Left renal cortex interstitium (tissue), 4 donors: ENCODE measurements around the gene TMEM156. TPM values are rescaled to one million over a fixed set of nuclear protein-coding genes. Genes with fewer than 3 reads are reported as not detected.
"Not testable (repeated sequence)": the region's sequence is repeated elsewhere in the genome, so short reads cannot be mapped to it uniquely, and the experiment has no call there.

Experiments
- DNase-seq, 4 donors: peaks; one replicate each; pipeline ENCODE4 v3.0.0-alpha.2; 2013; ENCODE audit warnings: low read depth in 4 of 4, low spot score in 2 of 4, missing footprints in 1 of 4
- polyA plus RNA-seq, 4 donors: library from polyadenylated mRNA; unstranded; fragments of 120-200 nt; gene quantifications; one replicate each; pipeline ENCODE4 v1.2.1, GENCODE V29; 2013; ENCODE audit not compliant: insufficient read length in 4 of 4

The TMEM156 gene
- polyA plus RNA-seq, 4 donors = 3.2 to 4.1 (median 3.4) TPM

DNA sequence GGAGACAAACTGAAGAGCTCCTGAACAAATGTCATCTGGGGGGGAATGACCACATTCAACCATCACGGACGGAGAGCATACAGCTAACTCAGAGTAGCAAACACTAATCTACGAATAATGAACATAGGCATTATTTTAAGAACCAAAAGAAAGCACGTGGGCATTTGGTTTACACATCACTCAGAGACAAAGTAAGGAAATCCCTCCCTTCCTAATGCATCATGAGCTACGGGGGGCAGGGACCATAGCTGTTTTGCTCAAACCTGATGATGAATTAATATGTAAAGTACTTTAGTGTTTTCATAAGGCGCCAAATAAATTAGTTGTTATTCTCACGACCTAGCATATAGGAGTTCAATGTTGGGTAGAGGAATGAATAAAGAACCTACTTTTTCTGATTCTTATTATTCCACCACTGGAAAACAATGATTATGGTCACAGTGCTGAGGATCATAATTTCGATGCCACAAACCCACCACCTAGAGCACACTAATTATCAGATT, 11.7 kb upstream of the TMEM156 start:
- DNase-seq = no peak

- no peak for DNase-seq
Measured at GRCh38 chr4:39043058-39043860, 11.1 kb upstream of the TMEM156 start.

DNA sequence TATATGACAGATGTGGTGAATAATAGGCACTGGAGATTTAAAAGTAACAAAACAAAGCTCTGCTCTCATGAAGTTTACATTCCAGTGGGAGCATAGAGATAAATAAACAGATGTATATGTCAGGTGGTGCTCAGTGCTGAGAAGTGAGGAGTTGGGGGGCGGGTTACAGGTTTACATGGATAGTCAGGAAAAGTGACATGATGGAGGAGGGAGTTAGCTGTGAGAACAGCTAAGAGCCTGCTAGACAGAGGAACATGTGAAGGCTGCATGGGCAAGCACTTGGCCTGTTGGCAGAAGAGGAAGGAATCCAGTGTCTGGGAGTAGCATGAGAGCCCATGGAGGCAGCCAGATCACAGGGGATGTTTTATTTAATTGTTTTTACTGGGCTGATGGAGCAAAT, 10.2 kb upstream of the TMEM156 start:
- DNase-seq = no peak

- DNase-seq = no peak
Measured at GRCh38 chr4:39039108-39039507, 6.9 kb upstream of the TMEM156 start.

DNA sequence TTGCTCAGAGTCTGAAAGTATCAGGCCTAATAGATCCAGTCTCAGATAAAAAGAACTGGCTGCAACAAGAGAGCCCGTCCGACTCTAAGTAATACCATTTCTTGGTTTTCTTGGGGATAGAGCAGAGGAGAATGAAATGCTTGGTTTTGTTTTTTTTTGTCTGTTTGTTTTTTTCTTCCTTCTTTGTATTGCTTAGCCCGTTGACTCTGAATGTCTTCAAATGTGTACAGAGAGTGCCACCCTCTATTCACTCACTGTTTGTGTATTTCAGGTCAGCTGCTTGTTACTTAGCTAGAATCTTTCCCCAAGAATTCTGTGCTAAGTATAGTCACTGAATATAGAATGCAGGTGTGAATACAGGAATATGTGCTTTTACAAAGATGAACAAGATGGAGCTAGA, 5.7 kb upstream of the TMEM156 start:
- DNase-seq = no peak

DNA sequence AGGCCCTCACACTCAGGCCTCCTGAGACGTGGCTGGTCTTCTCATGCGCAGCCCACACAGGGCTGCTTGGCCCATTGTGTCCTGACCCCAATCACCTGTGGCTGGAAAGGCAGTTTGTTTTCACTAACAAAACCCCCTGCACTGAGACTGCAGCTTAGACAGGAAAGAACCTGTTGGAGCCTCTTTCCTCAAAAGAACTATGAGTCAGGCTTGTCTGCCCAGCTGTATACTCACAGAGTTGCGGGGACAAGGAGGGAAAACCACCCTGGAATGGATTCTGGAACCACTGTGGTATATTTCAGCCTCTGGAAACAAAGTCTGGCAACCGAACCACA, 5.2 kb upstream of the TMEM156 start:
- DNase-seq = no peak

- no peak for DNase-seq
Measured at GRCh38 chr4:39036172-39036571, 4.0 kb upstream of the TMEM156 start.

DNA sequence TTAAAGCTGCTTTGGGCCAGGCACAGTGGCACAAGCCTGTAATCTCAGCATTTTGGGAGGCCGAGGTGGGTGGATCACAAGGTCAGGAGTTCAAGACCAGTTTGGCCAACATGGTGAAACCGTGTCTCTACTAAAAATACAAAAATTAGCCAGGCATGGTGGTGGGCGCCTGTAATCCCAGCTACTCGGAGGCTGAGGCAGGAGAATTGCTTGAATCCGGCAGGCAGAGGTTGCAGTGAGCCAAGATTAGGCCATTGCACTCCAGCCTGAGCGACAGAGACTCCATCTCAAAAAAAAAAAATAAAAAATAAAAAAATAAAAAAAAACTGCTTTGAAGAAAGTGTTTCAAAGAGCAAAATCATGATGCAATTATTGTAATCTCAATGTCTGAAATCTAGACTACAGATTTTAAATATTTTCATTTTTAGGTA, 604 bp downstream of the TMEM156 start:
- not testable (repeated sequence) for DNase-seq

GRCh38 chr4:39030725-39031124, 1.5 kb downstream of the TMEM156 start:
- DNase-seq = no peak

DNA sequence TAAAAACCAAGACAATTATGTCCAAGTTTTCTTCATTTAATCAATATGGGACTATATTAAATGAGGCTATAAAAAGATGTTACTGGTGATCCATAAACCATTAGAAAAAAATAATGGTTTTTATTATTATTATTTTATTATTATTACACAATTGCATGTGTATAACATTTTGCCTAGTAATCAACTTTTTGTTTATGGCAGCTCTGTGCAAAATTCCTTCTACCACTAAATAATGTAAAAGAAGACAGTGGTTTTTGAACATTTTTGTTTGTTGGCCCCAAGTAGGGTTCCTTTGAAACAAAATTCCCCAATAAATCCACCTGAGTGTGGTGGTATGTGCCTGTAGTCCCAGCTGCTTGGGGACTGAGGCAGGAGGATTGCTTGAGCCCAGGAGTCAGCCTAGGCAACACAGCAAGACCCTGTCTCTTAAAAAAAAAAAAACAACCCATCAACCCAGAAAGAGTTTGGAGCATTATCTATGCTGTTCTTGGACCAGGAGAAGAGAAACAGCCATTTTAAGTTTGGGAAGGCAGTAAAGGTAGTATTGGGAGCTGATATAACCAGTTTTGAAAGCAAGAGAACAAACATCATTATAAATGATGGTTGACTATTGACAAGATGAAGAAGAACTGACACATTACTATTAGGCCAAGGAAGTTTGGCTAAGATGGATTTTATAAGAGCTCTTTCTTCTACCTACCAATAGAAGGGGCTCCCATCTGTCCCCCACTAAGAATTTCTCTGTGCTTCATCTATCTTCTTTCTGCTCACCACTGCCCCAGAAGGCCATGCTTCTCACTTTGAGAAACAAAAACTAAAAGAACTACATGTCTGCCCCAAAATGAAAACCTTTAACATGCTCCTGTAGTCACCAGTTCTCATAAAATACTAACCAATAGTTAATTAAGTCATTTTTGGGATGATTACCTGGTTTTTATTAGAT, 2.2 kb downstream of the TMEM156 start:
- no peak for DNase-seq

DNA sequence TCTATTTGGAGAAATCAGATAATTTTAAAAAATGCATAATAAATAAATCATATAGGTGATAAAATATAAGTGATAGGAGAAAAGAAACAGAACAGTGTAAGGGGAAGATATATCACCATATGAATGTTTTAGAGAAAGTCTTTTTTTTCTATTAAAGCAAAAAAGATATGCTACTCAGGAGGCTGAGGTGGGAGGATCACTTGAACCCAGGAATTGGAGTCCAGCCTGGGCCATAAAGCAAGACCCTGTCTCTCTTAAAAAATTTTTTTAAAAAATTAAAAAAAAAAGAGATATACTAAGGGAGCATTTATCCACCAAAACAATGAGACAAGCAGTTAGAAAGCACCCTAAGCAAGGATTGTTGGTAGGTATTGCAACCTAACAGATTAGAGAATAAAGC, 6.1 kb downstream of the TMEM156 start:
- DNase-seq = no peak

DNA sequence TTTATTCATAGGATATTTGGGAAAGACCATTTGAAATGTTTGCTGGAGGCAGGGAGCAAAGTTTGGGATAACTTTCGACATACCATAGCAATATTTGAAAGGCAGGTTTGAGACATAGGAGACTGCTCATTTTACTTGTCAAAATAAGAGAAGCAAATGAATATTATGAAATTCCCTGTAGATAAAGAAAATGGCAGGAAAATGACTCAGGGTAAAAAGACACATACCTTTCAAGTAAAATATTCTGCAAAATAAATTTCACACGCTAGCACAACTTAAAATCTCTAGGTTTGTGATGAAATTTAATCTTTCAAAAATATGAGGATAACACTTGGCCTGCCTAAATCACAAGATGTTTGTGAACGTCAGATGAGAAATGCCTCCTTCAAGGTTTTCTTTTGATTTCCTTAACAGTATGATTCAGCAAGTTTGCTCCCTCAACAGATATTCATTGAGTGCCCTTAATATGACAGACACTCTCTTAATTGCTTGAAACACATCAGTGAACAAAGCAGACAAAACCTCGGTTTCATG, 6.6 kb downstream of the TMEM156 start:
- no peak for DNase-seq

DNA sequence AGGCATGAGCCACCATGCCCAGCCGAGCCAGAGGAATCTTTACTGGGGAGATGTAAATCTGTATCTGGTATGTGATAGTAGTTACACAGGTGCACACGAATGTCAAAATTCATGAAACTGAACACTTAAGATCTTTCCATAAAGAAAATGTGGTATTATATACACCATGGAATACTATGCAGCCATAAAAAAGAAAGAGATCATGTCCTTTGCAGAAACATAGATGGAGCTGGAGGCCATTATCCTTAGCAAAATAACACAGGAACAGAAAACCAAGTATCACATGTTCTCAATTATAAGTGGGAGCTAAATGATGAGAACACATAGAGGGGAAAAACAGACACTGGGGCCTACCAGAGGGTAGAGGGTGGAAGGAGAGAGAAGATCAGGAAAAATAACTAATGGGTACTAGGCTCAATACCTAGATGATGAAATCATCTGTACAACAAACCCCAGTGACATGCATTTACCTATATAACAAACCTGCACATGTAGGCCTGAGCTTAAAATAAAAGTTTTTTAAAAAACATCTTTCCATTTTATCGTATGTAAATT, 7.8 kb downstream of the TMEM156 start:
- no peak for DNase-seq

DNA sequence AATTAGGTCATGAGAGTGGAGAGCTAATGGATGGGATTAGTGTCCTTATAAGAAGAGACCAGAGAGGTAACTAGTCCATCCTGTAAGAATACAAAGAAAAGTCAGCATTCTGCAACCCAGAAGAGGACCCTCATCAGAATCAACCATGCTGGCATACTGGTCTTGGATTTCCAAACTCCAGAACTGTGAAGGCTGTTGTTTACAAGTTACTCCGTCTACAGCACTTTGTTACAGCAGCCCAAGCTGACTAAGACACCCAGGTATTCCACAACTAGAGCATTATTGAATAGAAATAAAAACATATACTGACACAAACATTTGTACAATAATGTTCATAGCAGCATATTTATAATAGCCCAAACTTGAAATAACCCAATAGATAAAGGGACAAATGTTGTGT, 9.2 kb downstream of the TMEM156 start:
- no peak for DNase-seq

- no peak for DNase-seq
Measured at GRCh38 chr4:39022241-39022640, 10.0 kb downstream of the TMEM156 start.

GRCh38 chr4:39021631-39022030, 10.6 kb downstream of the TMEM156 start:
- DNase-seq = no peak

DNA sequence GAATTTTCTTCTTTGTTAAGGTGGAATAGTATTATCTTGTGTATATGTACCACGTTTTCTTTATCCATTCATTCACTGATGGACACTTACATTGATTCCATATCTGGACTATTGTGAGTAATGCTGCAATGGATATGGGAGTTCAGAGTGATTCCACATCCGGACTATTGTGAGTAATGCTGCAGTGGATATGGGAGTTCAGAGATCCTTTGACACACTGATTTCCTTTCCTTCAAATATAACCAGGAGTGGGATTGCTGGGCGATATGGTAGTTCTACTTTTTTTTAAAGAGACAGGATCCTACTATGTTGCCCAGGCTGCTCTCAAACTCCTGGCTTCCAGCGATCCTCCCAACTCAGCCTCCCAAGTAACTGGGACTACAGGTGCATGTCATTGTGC, 12.1 kb downstream of the TMEM156 start:
- no peak for DNase-seq

- DNase-seq = no peak
Measured at GRCh38 chr4:39014028-39014427, 18.2 kb downstream of the TMEM156 start.

DNA sequence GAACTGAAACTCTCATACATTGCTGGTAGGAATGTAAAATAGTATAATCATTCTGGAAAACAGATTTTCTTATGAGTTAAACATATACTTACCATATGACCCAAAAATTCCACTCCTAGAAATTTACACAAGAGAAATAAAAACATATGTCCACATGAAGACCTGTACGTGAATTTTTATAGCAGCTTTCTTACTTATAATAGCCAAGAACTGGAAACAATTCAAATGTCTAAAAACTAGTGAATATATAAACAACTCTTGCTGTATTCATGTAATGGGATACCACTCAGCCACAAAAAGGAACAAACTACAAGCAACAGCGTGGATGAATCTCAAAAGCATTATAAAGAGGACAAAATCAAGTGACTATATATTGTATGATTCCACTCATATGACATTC, 27.5 kb downstream of the TMEM156 start:
- DNase-seq = no peak

- DNase-seq = not testable (repeated sequence)
Measured at GRCh38 chr4:39002058-39002457, 30.2 kb downstream of the TMEM156 start.

DNA sequence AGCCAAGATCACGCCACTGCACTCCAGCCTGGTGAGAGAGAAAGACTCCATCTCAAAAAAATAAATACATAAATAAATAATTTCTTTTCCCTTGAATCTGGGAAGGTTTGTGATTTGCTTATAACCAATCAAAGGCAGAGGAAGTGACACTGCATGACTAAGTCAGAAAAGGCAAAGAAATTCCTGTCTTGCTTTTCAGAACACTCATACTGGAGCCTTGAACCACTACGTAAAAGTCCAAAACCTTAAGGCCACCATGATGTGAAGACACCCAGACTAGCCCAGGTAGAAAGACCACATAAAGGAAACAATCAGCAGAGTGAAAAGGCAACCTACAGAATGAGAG, 36.6 kb downstream of the TMEM156 start:
- DNase-seq = no peak
